ENCODE results near the gene CSF1.

DNA sequence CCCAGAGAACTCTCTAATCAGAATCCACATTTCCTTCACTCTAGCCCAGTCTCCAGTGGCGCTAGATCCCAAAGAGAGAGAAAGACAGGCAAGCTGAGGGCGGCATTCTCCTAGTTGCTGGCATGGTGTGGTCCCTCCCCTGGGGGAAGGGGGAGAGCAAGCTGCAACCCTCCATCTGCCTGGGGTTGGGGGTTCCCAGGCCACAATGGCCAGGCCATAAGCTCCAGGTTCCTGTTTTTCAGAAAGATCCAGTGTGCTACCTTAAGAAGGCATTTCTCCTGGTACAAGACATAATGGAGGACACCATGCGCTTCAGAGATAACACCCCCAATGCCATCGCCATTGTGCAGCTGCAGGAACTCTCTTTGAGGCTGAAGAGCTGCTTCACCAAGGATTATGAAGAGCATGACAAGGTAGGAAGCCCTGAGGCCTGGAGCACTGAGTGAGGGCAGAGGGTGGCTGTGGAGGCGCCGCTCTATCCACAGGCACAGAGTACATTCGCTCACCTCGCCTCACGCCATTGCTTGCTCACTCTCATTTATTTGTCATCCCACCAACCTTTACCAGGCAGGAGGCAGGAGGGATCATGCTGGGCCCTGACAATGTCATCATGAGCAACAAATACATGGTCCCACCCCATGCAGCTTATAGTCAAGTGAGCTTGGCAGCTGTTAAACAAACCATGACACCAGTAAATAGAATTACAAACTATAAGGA, 6.6 kb downstream of the CSF1 start:
- TF ChIP-seq POLR2A (IDR thresholded peaks at IDR 0.05; ENCODE audit: low read length) (no peak), GATA1 (IDR thresholded peaks at IDR 0.05; ENCODE audit: low read depth, low read length) (no peak)

All from erythroblast (primary cell).